DMS 273 treated with DMSO at 0.1 percent for 48 hours (cell line): Measurements from ENCODE around the gene ISG15.
"Not testable (repeated sequence)": the region's sequence is repeated elsewhere in the genome, so short reads cannot be mapped to it uniquely, and the experiment has no call there.

Source experiments
- DNase-seq: peaks from one replicate; lab custom pipeline; 2025; lab: John Stamatoyannopoulos, UW

Gene ISG15

GRCh38 chr1:1030867-1031658 lies 17.8 kb downstream of the ISG15 start:
- DNase-seq, result not testable (repeated sequence)

GRCh38 chr1:1031659-1032235 lies 18.4 kb downstream of the ISG15 start:
- DNase-seq, result no peak

GRCh38 chr1:1032424-1032823 lies 19.1 kb downstream of the ISG15 start:
- peak; percentile 24 for DNase-seq

GRCh38 chr1:1033009-1033587 lies 19.8 kb downstream of the ISG15 start:
- DNase-seq, result peak; percentile 32

- no peak for DNase-seq
Observed at GRCh38 chr1:1033731-1034438, 20.6 kb downstream of the ISG15 start.

- no peak for DNase-seq
Observed at GRCh38 chr1:1034439-1034781, 21.1 kb downstream of the ISG15 start.

- no peak for DNase-seq
Observed at GRCh38 chr1:1035291-1035943, 22.1 kb downstream of the ISG15 start.

GRCh38 chr1:1037366-1038327 lies 24.4 kb downstream of the ISG15 start:
- no peak for DNase-seq

GRCh38 chr1:1038694-1039093 lies 25.4 kb downstream of the ISG15 start:
- no peak for DNase-seq

GRCh38 chr1:1039145-1039910 lies 26.0 kb downstream of the ISG15 start:
- no peak for DNase-seq

GRCh38 chr1:1040004-1040991 lies 27.0 kb downstream of the ISG15 start:
- DNase-seq, result no peak

GRCh38 chr1:1041092-1041523 lies 27.8 kb downstream of the ISG15 start:
- DNase-seq, result no peak

- no peak for DNase-seq
Observed at GRCh38 chr1:1041873-1042272, 28.6 kb downstream of the ISG15 start.

- no peak for DNase-seq
Observed at GRCh38 chr1:1042835-1043234, 29.5 kb downstream of the ISG15 start.

GRCh38 chr1:1043411-1043810 lies 30.1 kb downstream of the ISG15 start:
- DNase-seq, result no peak

GRCh38 chr1:1043921-1044320 lies 30.6 kb downstream of the ISG15 start:
- no peak for DNase-seq

- DNase-seq, result no peak
Observed at GRCh38 chr1:1044455-1045078, 31.3 kb downstream of the ISG15 start.

GRCh38 chr1:1045129-1045528 lies 31.8 kb downstream of the ISG15 start:
- DNase-seq, result no peak

GRCh38 chr1:1046243-1046642 lies 32.9 kb downstream of the ISG15 start:
- no peak for DNase-seq
